ENCODE data around the gene DPP3.
A peak's percentile ranks its signal among the peaks of the same experiment; 100 is the strongest.

Gene DPP3

DNA sequence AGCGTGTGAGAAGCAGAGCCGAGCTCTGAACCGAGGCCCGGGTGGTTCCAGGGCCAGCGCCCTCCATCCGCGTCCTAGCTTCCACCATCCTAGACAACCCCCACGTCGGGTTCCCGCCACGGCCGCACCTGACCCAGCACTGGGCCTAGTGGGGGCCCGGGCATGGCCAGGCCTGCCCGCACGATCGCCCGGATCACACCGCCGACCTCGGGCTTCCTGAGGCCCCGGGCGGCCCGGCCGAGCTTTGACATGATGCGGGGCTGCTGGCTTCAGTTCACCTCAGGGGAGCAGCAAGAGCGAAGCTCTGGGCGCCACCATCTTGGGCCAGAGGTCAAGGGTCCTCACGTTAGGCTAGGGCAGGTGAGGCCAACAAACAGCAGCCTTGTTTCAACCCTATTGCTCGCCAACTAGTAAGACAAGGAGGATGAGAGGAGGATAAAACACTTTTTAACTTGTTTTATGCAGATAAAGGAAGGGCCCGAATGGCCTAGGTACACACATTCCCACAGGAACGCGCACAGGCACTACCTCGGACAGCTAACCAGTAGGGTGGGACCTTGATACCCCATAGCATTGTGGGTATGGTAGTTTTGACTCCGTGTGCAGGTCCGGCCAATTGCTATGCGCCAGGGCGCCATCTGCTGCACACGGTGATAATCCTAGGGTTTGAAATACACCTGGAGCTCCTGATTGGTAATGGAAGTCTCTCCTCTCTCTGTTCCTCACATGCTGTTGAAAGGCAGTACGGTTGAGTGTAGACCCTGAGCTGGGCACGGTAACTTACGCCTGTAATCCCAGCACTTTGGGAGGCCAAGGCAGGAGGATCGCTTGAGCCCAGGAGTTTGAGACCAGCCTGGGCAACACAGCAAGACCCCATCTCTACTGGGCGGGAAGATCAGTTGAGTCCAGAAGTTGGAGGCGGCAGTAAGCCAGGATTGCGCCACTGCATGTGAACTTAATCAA lies 41.4 kb upstream of the DPP3 start, which contains the start of gene MRPL11:
Gene MRPL11 (minus strand): TSS at position 345 of the 963 bp plus-strand sequence. CDS start 94 bp downstream, at position 251.
- POLR2A ChIA-PET, result interaction anchor here (0.5 to 2.2 kb wide), 18 partner anchors 12 to 879 kb away, joined by 3 to 22 read pairs (median 4); partner anchors contain the start of genes DPP3, NPAS4, PELI3 and RBM4B
- Histone ChIP-seq H3K4me1 (ENCODE audit: control insufficient read depth, insufficient read depth, low read length) (no peaks in the 10 kb centered on the region), H3K4me3 (ENCODE audit: low read depth, low read length) (peak within 1 kb of the TSS; percentile 68), H3K27ac (ENCODE audit: extremely low read depth, low read depth, low read length) (peak within 1 kb of the TSS; percentile 68), H3K36me3 (ENCODE audit: control insufficient read depth in 2 of 2, insufficient read depth in 1 of 2, low read length in 2 of 2) (peaks cover 0 to 24% of the 10 kb centered on the region in 2 experiments; a peak in 2 of 3 replicates), H3K9me3 (ENCODE audit: control insufficient read depth, insufficient read depth, low read depth, low read length) (no peaks in the 10 kb centered on the region)
- CTCF ChIA-PET, result interaction anchor here (0.5 to 2.0 kb wide), 31 partner anchors 9 to 558 kb away, joined by 3 to 27 read pairs (median 3); partner anchors contain the start of genes ACTN3, NPAS4 and PELI3
- TF ChIP-seq ZNF596 (tag by site-specific recombination; IDR thresholded peaks at IDR 0.05) (no peak), ZNF677 (tag by site-specific recombination; IDR thresholded peaks at IDR 0.05) (no peak), TRIM28 (IDR thresholded peaks at IDR 0.05; ENCODE audit: borderline replicate concordance, low read length) (no peak), ZNF548 (tag by site-specific recombination; IDR thresholded peaks at IDR 0.05) (no peak), ZNF776 (tag by site-specific recombination; IDR thresholded peaks at IDR 0.05; ENCODE audit: borderline replicate concordance) (no peak), ZNF555 (tag by site-specific recombination; conservative IDR thresholded peaks at IDR 0.05) (no peak), ZNF202 (tag by site-specific recombination; IDR thresholded peaks at IDR 0.05; ENCODE audit: borderline replicate concordance) (no peak), ZNF510 (tag by site-specific recombination; IDR thresholded peaks at IDR 0.05; ENCODE audit: insufficient replicate concordance) (no peak), ZNF830 (tag by site-specific recombination; IDR thresholded peaks at IDR 0.05; ENCODE audit: low read depth) (no peak), RBAK (tag by site-specific recombination; IDR thresholded peaks at IDR 0.05) (no peak), HOXA7 (CRISPR knock-in tag; IDR thresholded peaks at IDR 0.05; ENCODE audit: borderline replicate concordance) (no peak), TCF7L2 (IDR thresholded peaks at IDR 0.05; ENCODE audit: borderline replicate concordance, low read depth, low read length) (no peak), ZNF341 (tag by site-specific recombination; IDR thresholded peaks at IDR 0.05; ENCODE audit: low read depth) (no peak), KLF16 (tag by site-specific recombination; IDR thresholded peaks at IDR 0.05) (0 out of 2 replicates have a peak, but pooled peaks have one; percentile 24), ZFP41 (tag by site-specific recombination; IDR thresholded peaks at IDR 0.05; ENCODE audit: borderline replicate concordance) (no peak), ZNF529 (tag by site-specific recombination; IDR thresholded peaks at IDR 0.05; ENCODE audit: insufficient replicate concordance) (no peak), BCL11B (tag by site-specific recombination; IDR thresholded peaks at IDR 0.05; ENCODE audit: low read depth) (peak; percentile 91; the same call in 1 of the 2 replicates), ZSCAN16 (tag by site-specific recombination; IDR thresholded peaks at IDR 0.05) (no peak), KLF8 (tag by site-specific recombination; IDR thresholded peaks at IDR 0.05) (peak; percentile 83), ZNF10 (tag by site-specific recombination; IDR thresholded peaks at IDR 0.05) (no peak)
- TF ChIP-seq, protein P1, sequence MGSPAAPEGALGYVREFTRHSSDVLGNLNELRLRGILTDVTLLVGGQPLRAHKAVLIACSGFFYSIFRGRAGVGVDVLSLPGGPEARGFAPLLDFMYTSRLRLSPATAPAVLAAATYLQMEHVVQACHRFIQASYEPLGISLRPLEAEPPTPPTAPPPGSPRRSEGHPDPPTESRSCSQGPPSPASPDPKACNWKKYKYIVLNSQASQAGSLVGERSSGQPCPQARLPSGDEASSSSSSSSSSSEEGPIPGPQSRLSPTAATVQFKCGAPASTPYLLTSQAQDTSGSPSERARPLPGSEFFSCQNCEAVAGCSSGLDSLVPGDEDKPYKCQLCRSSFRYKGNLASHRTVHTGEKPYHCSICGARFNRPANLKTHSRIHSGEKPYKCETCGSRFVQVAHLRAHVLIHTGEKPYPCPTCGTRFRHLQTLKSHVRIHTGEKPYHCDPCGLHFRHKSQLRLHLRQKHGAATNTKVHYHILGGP (tag by site-specific recombination; IDR thresholded peaks at IDR 0.05), result no peak
- TF ChIP-seq, protein P2, sequence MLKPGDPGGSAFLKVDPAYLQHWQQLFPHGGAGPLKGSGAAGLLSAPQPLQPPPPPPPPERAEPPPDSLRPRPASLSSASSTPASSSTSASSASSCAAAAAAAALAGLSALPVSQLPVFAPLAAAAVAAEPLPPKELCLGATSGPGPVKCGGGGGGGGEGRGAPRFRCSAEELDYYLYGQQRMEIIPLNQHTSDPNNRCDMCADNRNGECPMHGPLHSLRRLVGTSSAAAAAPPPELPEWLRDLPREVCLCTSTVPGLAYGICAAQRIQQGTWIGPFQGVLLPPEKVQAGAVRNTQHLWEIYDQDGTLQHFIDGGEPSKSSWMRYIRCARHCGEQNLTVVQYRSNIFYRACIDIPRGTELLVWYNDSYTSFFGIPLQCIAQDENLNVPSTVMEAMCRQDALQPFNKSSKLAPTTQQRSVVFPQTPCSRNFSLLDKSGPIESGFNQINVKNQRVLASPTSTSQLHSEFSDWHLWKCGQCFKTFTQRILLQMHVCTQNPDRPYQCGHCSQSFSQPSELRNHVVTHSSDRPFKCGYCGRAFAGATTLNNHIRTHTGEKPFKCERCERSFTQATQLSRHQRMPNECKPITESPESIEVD (tag by site-specific recombination; IDR thresholded peaks at IDR 0.05), result no peak
- TF ChIP-seq, protein P3, sequence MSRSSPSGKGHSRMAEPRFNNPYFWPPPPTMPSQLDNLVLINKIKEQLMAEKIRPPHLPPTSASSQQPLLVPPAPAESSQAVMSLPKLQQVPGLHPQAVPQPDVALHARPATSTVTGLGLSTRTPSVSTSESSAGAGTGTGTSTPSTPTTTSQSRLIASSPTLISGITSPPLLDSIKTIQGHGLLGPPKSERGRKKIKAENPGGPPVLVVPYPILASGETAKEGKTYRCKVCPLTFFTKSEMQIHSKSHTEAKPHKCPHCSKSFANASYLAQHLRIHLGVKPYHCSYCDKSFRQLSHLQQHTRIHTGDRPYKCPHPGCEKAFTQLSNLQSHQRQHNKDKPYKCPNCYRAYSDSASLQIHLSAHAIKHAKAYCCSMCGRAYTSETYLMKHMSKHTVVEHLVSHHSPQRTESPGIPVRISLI (tag by site-specific recombination; IDR thresholded peaks at IDR 0.05), result no peak
- TF ChIP-seq, protein P4, sequence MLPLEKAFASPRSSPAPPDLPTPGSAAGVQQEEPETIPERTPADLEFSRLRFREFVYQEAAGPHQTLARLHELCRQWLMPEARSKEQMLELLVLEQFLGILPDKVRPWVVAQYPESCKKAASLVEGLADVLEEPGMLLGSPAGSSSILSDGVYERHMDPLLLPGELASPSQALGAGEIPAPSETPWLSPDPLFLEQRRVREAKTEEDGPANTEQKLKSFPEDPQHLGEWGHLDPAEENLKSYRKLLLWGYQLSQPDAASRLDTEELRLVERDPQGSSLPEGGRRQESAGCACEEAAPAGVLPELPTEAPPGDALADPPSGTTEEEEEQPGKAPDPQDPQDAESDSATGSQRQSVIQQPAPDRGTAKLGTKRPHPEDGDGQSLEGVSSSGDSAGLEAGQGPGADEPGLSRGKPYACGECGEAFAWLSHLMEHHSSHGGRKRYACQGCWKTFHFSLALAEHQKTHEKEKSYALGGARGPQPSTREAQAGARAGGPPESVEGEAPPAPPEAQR (tag by site-specific recombination; IDR thresholded peaks at IDR 0.05), result 0 out of 2 replicates have a peak, but pooled peaks have one; percentile 60
- TF ChIP-seq, protein P5, sequence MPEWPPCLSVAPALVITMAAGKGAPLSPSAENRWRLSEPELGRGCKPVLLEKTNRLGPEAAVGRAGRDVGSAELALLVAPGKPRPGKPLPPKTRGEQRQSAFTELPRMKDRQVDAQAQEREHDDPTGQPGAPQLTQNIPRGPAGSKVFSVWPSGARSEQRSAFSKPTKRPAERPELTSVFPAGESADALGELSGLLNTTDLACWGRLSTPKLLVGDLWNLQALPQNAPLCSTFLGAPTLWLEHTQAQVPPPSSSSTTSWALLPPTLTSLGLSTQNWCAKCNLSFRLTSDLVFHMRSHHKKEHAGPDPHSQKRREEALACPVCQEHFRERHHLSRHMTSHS (tag by site-specific recombination; IDR thresholded peaks at IDR 0.05), result no peak
- TF ChIP-seq, protein P6, sequence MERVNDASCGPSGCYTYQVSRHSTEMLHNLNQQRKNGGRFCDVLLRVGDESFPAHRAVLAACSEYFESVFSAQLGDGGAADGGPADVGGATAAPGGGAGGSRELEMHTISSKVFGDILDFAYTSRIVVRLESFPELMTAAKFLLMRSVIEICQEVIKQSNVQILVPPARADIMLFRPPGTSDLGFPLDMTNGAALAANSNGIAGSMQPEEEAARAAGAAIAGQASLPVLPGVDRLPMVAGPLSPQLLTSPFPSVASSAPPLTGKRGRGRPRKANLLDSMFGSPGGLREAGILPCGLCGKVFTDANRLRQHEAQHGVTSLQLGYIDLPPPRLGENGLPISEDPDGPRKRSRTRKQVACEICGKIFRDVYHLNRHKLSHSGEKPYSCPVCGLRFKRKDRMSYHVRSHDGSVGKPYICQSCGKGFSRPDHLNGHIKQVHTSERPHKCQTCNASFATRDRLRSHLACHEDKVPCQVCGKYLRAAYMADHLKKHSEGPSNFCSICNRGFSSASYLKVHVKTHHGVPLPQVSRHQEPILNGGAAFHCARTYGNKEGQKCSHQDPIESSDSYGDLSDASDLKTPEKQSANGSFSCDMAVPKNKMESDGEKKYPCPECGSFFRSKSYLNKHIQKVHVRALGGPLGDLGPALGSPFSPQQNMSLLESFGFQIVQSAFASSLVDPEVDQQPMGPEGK (tag by site-specific recombination; IDR thresholded peaks at IDR 0.05), result peak; percentile 40; the same call in 1 of the 2 replicates
- TF ChIP-seq, protein P7, sequence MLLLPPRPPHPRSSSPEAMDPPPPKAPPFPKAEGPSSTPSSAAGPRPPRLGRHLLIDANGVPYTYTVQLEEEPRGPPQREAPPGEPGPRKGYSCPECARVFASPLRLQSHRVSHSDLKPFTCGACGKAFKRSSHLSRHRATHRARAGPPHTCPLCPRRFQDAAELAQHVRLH (tag by site-specific recombination; IDR thresholded peaks at IDR 0.05), result peak; percentile 12; the same call in 1 of the 2 replicates
